HEK293 (cell line): ENCODE measurements around the gene MORC1.

Experiments
- CTCF ChIA-PET: fragments of 350-600 bp; formaldehyde crosslinking; extraction: SDS; loops from one replicate; lab custom pipeline; 2021; ENCODE audit warnings: antibody characterized with exemption; lab: Yijun Ruan, JAX
- POLR2A ChIA-PET: fragments of 300-600 bp; formaldehyde crosslinking; extraction: SDS; loops from one replicate; lab custom pipeline; 2020; ENCODE audit warnings: antibody characterized with exemption, inconsistent platforms; lab: Yijun Ruan, JAX
- H3K27ac ChIP-seq: fragments of 200-500 bp; sonication (Bioruptor generic); 2 replicates; pipeline ENCODE4 v1.5.1; 2014; ENCODE audit warnings: low read depth, low read length, control low read depth, inconsistent platforms; ENCODE audit errors: extremely low read depth
- H3K36me3 ChIP-seq, 2 experiments: fragments of 200-500 bp in 1 of 2; sonication (Bioruptor generic) in 1 of 2; 1 replicate in 1 of 2; 2 replicates in 1 of 2; pipeline ENCODE4 v1.5.1; 2014 to 2017; ENCODE audit warnings: inconsistent platforms in 2 of 2, low read length in 2 of 2; ENCODE audit not compliant: control insufficient read depth in 2 of 2, insufficient read depth in 1 of 2
- H3K4me1 ChIP-seq: fragments of 200-500 bp; sonication (Bioruptor generic); 2 replicates; pipeline ENCODE4 v1.5.1; 2014; ENCODE audit warnings: mild to moderate bottlenecking, low read length, inconsistent platforms; ENCODE audit not compliant: control insufficient read depth, insufficient read depth
- H3K4me3 ChIP-seq: 2 replicates; pipeline ENCODE4 v1.5.1; 2011; ENCODE audit warnings: low read depth, mild to moderate bottlenecking, control low read depth, low read length, moderate library complexity
- H3K9me3 ChIP-seq: fragments of 200-500 bp; sonication (Bioruptor generic); 2 replicates; pipeline ENCODE4 v1.5.1; 2014; ENCODE audit warnings: low read depth, low read length, inconsistent platforms; ENCODE audit not compliant: control insufficient read depth, insufficient read depth
- FEZF1 ChIP-seq: fragments of 450-650 bp; formaldehyde crosslinking; IDR thresholded peaks from 2 replicates; pipeline ENCODE4 v1.5.1; 2016; ENCODE audit warnings: missing biosample characterization, missing genetic modification characterization
- PBX3 ChIP-seq: sonication (generic); formaldehyde crosslinking; IDR thresholded peaks from 2 replicates; pipeline ENCODE4 v1.8.1; 2022; ENCODE audit warnings: mild to moderate bottlenecking, moderate library complexity, missing genetic modification reagents
- PRDM1 ChIP-seq: fragments of 450-650 bp; formaldehyde crosslinking; IDR thresholded peaks from 2 replicates; pipeline ENCODE4; 2016; ENCODE audit warnings: missing biosample characterization, missing genetic modification characterization
- SCRT2 ChIP-seq: fragments of 450-650 bp; formaldehyde crosslinking; IDR thresholded peaks from 2 replicates; pipeline ENCODE4 v1.5.1; 2016; ENCODE audit warnings: missing biosample characterization, missing genetic modification characterization
- TCF7L2 ChIP-seq: IDR thresholded peaks from 2 replicates; pipeline ENCODE4 v1.6.1; 2011; ENCODE audit warnings: low read depth, mild to moderate bottlenecking, inconsistent platforms, low read length, moderate library complexity, borderline replicate concordance
- TRIM28 ChIP-seq: IDR thresholded peaks from 2 replicates; pipeline ENCODE4 v1.6.1; 2011; ENCODE audit warnings: low read length, control low read depth, borderline replicate concordance
- ZBTB10 ChIP-seq: fragments of 450-650 bp; formaldehyde crosslinking; IDR thresholded peaks from 2 replicates; pipeline ENCODE4 v1.5.1; 2016; ENCODE audit warnings: missing biosample characterization, missing genetic modification characterization
- ZBTB49 ChIP-seq: fragments of 450-650 bp; formaldehyde crosslinking; IDR thresholded peaks from 2 replicates; pipeline ENCODE4 v1.5.1; 2016; ENCODE audit warnings: missing biosample characterization, missing genetic modification characterization, low read depth
- ZBTB6 ChIP-seq: fragments of 450-650 bp; formaldehyde crosslinking; IDR thresholded peaks from 2 replicates; pipeline ENCODE4 v1.5.1; 2017; ENCODE audit warnings: missing biosample characterization, missing genetic modification characterization
- ZBTB7A ChIP-seq: fragments of 450-650 bp; formaldehyde crosslinking; IDR thresholded peaks from 2 replicates; pipeline ENCODE4 v1.5.1; 2016; ENCODE audit warnings: low read depth, missing biosample characterization, missing genetic modification characterization
- ZNF121 ChIP-seq: fragments of 450-650 bp; formaldehyde crosslinking; IDR thresholded peaks from 2 replicates; pipeline ENCODE4 v1.5.1; 2016; ENCODE audit warnings: missing biosample characterization, missing genetic modification characterization
- ZNF175 ChIP-seq: fragments of 450-650 bp; formaldehyde crosslinking; IDR thresholded peaks from 2 replicates; pipeline ENCODE4 v1.5.1; 2016; ENCODE audit warnings: missing biosample characterization, missing genetic modification characterization
- ZNF426 ChIP-seq: fragments of 450-650 bp; formaldehyde crosslinking; IDR thresholded peaks from 2 replicates; pipeline ENCODE4 v1.5.1; 2017; ENCODE audit warnings: missing biosample characterization, missing genetic modification characterization, mild to moderate bottlenecking, inconsistent platforms, moderate library complexity
- ZNF510 ChIP-seq: fragments of 450-650 bp; formaldehyde crosslinking; IDR thresholded peaks from 2 replicates; pipeline ENCODE4 v1.5.1; 2018; ENCODE audit warnings: mild to moderate bottlenecking, missing genetic modification characterization, missing biosample characterization; ENCODE audit not compliant: insufficient replicate concordance
- ZNF843 ChIP-seq: fragments of 450-650 bp; formaldehyde crosslinking; IDR thresholded peaks from 2 replicates; pipeline ENCODE4 v1.5.1; 2016; ENCODE audit warnings: missing biosample characterization, missing genetic modification characterization
- ZSCAN23 ChIP-seq: fragments of 450-650 bp; formaldehyde crosslinking; IDR thresholded peaks from 2 replicates; pipeline ENCODE4 v1.5.1; 2016; ENCODE audit warnings: missing biosample characterization, missing genetic modification characterization
- ZXDB ChIP-seq: fragments of 450-650 bp; formaldehyde crosslinking; IDR thresholded peaks from 2 replicates; pipeline ENCODE4 v1.5.1; 2016; ENCODE audit warnings: missing biosample characterization, missing genetic modification characterization

The MORC1 gene

GRCh38 chr3:109117939-109118338 lies at the start of gene MORC1:
MORC1 (minus strand) TSS chr3:109118134; CDS start chr3:109118059, 75 bp downstream.
- CTCF ChIA-PET: interaction anchor here (0.7 kb wide), 1 partner anchor 1819 kb away, joined by 3 read pairs; no protein-coding TSS in a partner anchor
- H3K9me3 ChIP-seq: no peaks in the 10 kb centered on the region
- TF ChIP-seq PRDM1 (tag by site-specific recombination): no peak
- no peak for TF ChIP-seq ZNF510 (tag by site-specific recombination)
- TF ChIP-seq ZSCAN23 (tag by site-specific recombination): no peak
- no peak for TF ChIP-seq TCF7L2
- no peak for TF ChIP-seq FEZF1 (tag by site-specific recombination)
- no peak for TF ChIP-seq ZNF175 (tag by site-specific recombination)

GRCh38 chr3:109165905-109166304 lies 48.0 kb upstream of the MORC1 start:
- POLR2A ChIA-PET: no interaction called here
- TF ChIP-seq TRIM28: no peak
- no peak for TF ChIP-seq ZBTB7A (tag by site-specific recombination)
- TF ChIP-seq ZBTB49 (tag by site-specific recombination): no peak
- TF ChIP-seq ZBTB10 (tag by site-specific recombination): no peak
- no peak for TF ChIP-seq ZXDB (tag by site-specific recombination)
- TF ChIP-seq PBX3: no peak
- TF ChIP-seq ZNF426: no peak
- no peak for TF ChIP-seq ZBTB6 (tag by site-specific recombination)
- TF ChIP-seq SCRT2 (tag by site-specific recombination): no peak
- no peak for TF ChIP-seq ZNF121
- no peak for TF ChIP-seq ZNF843 (tag by site-specific recombination)
- CTCF ChIA-PET: no interaction called here

More at GRCh38 chr3:109117939-109118338, at the start of gene MORC1:
- H3K27ac ChIP-seq: no peak within 1 kb of the TSS
- H3K36me3 ChIP-seq: no peaks in the 10 kb centered on the region
- H3K4me1 ChIP-seq: no peaks in the 10 kb centered on the region
- H3K4me3 ChIP-seq: no peak within 1 kb of the TSS
- POLR2A ChIA-PET: no interaction called here

More at GRCh38 chr3:109165905-109166304, 48.0 kb upstream of the MORC1 start:
- Histone ChIP-seq H3K9me3 (no peaks in the 10 kb centered on the region), H3K4me1 (no peaks in the 10 kb centered on the region), H3K4me3 (no peak overlapping the region), H3K36me3 (no peaks in the 10 kb centered on the region), H3K27ac (no peak overlapping the region)
